SK-N-SH treated with all-trans-retinoic acid at 6 μM for 48 hours (cell line): ENCODE data around the gene AMFR.

Experiments used
- ATAC-seq: fragments of 200-7000 bp; cut with Tn5 transposase; 3 replicates; pipeline ENCODE4 v1.9.1; 2020; ENCODE audit warnings: mild to moderate bottlenecking, moderate library complexity
- ARNTL ChIP-seq: fragments of 450-650 bp; formaldehyde crosslinking; IDR thresholded peaks from 2 replicates; pipeline ENCODE4 v1.5.0; 2020; ENCODE audit warnings: low read depth, mild to moderate bottlenecking, moderate library complexity, borderline replicate concordance
- BACH2 ChIP-seq: fragments of 250-450 bp; sonication (Bioruptor Pico); IDR thresholded peaks from 2 replicates; pipeline ENCODE4 v1.9.0; 2021; ENCODE audit warnings: mild to moderate bottlenecking, borderline replicate concordance
- CREB5 ChIP-seq: fragments of 250-450 bp; sonication (Bioruptor Pico); IDR thresholded peaks from 2 replicates; pipeline ENCODE4 v1.5.1; 2020; ENCODE audit warnings: low read depth, mild to moderate bottlenecking, moderate library complexity
- CSDC2 ChIP-seq: fragments of 250-450 bp; sonication (Bioruptor Pico); IDR thresholded peaks from 2 replicates; pipeline ENCODE4 v1.5.0; 2020; ENCODE audit warnings: mild to moderate bottlenecking, moderate library complexity
- ESRRG ChIP-seq: fragments of 250-450 bp; sonication (Bioruptor Pico); IDR thresholded peaks from 2 replicates; pipeline ENCODE4 v1.6.1; 2021; ENCODE audit warnings: mild to moderate bottlenecking
- GLIS3 ChIP-seq: fragments of 250-450 bp; sonication (Bioruptor Pico); IDR thresholded peaks from 2 replicates; pipeline ENCODE4 v1.5.0; 2020; ENCODE audit warnings: mild to moderate bottlenecking, moderate library complexity
- ISL1 ChIP-seq: fragments of 250-450 bp; sonication (Bioruptor Pico); IDR thresholded peaks from 2 replicates; pipeline ENCODE4 v2.1.2; 2022; ENCODE audit warnings: mild to moderate bottlenecking, moderate library complexity
- PATZ1 ChIP-seq: fragments of 250-450 bp; sonication (Bioruptor Pico); IDR thresholded peaks from 2 replicates; pipeline ENCODE4 v1.8.0; 2020; ENCODE audit warnings: mild to moderate bottlenecking, moderate library complexity, borderline replicate concordance
- POU6F1 ChIP-seq: fragments of 250-450 bp; sonication (Bioruptor Pico); IDR thresholded peaks from 2 replicates; pipeline ENCODE4 v1.8.0; 2021; ENCODE audit warnings: low read depth, mild to moderate bottlenecking, moderate library complexity, borderline replicate concordance
- PPARA ChIP-seq: fragments of 250-450 bp; sonication (Bioruptor Pico); IDR thresholded peaks from 2 replicates; pipeline ENCODE4 v1.5.0; 2020; ENCODE audit warnings: mild to moderate bottlenecking, borderline replicate concordance
- SNAI2 ChIP-seq: fragments of 250-450 bp; sonication (Bioruptor Pico); IDR thresholded peaks from 2 replicates; pipeline ENCODE4 v1.5.0; 2020; ENCODE audit warnings: mild to moderate bottlenecking, moderate library complexity
- TOX ChIP-seq: fragments of 250-450 bp; sonication (Bioruptor Pico); IDR thresholded peaks from 2 replicates; pipeline ENCODE4 v1.8.0; 2021; ENCODE audit warnings: mild to moderate bottlenecking, moderate library complexity, borderline replicate concordance
- ZC3H10 ChIP-seq: fragments of 250-450 bp; sonication (Bioruptor Pico); IDR thresholded peaks from 2 replicates; pipeline ENCODE4 v1.5.1; 2021; ENCODE audit warnings: mild to moderate bottlenecking, moderate library complexity
- ZFP3 ChIP-seq: fragments of 250-450 bp; sonication (Bioruptor Pico); IDR thresholded peaks from 2 replicates; pipeline ENCODE4 v1.5.0; 2020; ENCODE audit warnings: mild to moderate bottlenecking, moderate library complexity
- ZFP30 ChIP-seq: fragments of 450-650 bp; formaldehyde crosslinking; IDR thresholded peaks from 2 replicates; pipeline ENCODE4 v1.5.0; 2022; ENCODE audit warnings: mild to moderate bottlenecking, moderate library complexity
- ZNF565 ChIP-seq: fragments of 450-650 bp; formaldehyde crosslinking; conservative IDR thresholded peaks from 2 replicates; pipeline ENCODE4 v1.5.0; 2020; ENCODE audit warnings: low read depth, mild to moderate bottlenecking, moderate library complexity
- ZNF70 ChIP-seq: fragments of 450-650 bp; formaldehyde crosslinking; IDR thresholded peaks from 2 replicates; pipeline ENCODE4 v1.5.0; 2020; ENCODE audit warnings: mild to moderate bottlenecking, moderate library complexity
- ZNF8 ChIP-seq: fragments of 450-650 bp; formaldehyde crosslinking; IDR thresholded peaks from 2 replicates; pipeline ENCODE4 v1.5.0; 2020; ENCODE audit warnings: mild to moderate bottlenecking, moderate library complexity

AMFR gene

GRCh38 chr16:56341656-56342399 is 83.5 kb downstream of the AMFR start:
- TF ChIP-seq ZNF70 (CRISPR knock-in tag) (no peak), PPARA (no peak), GLIS3 (no peak), ARNTL (CRISPR knock-in tag) (no peak)
- no peak; the same call in 2 of the 3 replicates for ATAC-seq

GRCh38 chr16:56340864-56341365 is 84.4 kb downstream of the AMFR start:
- no peak for TF ChIP-seq ZFP30 (CRISPR knock-in tag)
- no peak for TF ChIP-seq PPARA
- TF ChIP-seq PATZ1 (CRISPR knock-in tag), result no peak
- TF ChIP-seq TOX (CRISPR knock-in tag), result no peak
- no peak for TF ChIP-seq ARNTL (CRISPR knock-in tag)
- TF ChIP-seq ZFP3 (CRISPR knock-in tag), result no peak
- no peak for TF ChIP-seq ZNF565 (CRISPR knock-in tag)
- TF ChIP-seq ZC3H10 (CRISPR knock-in tag), result no peak
- no peak for TF ChIP-seq ISL1 (CRISPR knock-in tag)
- TF ChIP-seq ESRRG (CRISPR knock-in tag), result no peak
- TF ChIP-seq, all 23 proteins: peak for 0
- ATAC-seq, result no peak

GRCh38 chr16:56340416-56340815 is 84.9 kb downstream of the AMFR start:
- TF ChIP-seq GLIS3, result no peak
- TF ChIP-seq POU6F1 (CRISPR knock-in tag), result no peak
- no peak for TF ChIP-seq ZNF8
- TF ChIP-seq ZNF70 (CRISPR knock-in tag), result no peak
- no peak for TF ChIP-seq TOX (CRISPR knock-in tag)
- no peak for TF ChIP-seq BACH2 (CRISPR knock-in tag)
- no peak for TF ChIP-seq SNAI2 (CRISPR knock-in tag)
- no peak for TF ChIP-seq ZC3H10 (CRISPR knock-in tag)
- TF ChIP-seq CREB5 (CRISPR knock-in tag), result no peak
- no peak for TF ChIP-seq PATZ1 (CRISPR knock-in tag)
- no peak for TF ChIP-seq ESRRG (CRISPR knock-in tag)
- TF ChIP-seq CSDC2 (CRISPR knock-in tag), result no peak
- no peak for ATAC-seq

GRCh38 chr16:56339431-56340195 is 85.7 kb downstream of the AMFR start:
- no peak for ATAC-seq
- TF ChIP-seq ZC3H10 (CRISPR knock-in tag), result no peak
